GM12878 (cell line): ENCODE data around the gene NOS1AP. TPM values are rescaled to one million over a fixed set of nuclear protein-coding genes. Genes with fewer than 3 reads are reported as not detected.

ENCODE experiments used
- ATAC-seq: fragments of 200-7000 bp; cut with Tn5 transposase; 3 replicates; pipeline ENCODE4 v1.9.1; 2020; ENCODE audit warnings: mild to moderate bottlenecking, moderate library complexity
- BruUV-seq: library from RNA; stranded (reverse); fragments of 400-500 nt; replicated peaks from 2 replicates; lab custom pipeline; 2021; lab: Mats Ljungman, UMichigan
- CTCF ChIA-PET: fragments of 300-600 bp; sonication (Branson Sonifier 250); formaldehyde crosslinking; extraction: SDS; loops from one replicate; lab custom pipeline; 2021; ENCODE audit warnings: inconsistent platforms; lab: Yijun Ruan, JAX
- POLR2A ChIA-PET: fragments of 350-600 bp; formaldehyde crosslinking; extraction: SDS; loops from one replicate; lab custom pipeline; 2021; ENCODE audit warnings: inconsistent platforms; lab: Charles Lee
- RAD21 ChIA-PET: fragments of 300-600 bp; sonication (Branson Sonifier 250); formaldehyde crosslinking; loops from one replicate; lab custom pipeline; 2023; ENCODE audit warnings: antibody characterized with exemption; ENCODE audit not compliant: unreplicated experiment; lab: Charles Lee
- SMC1A ChIA-PET: fragments of 300-600 bp; sonication (Branson Sonifier 250); formaldehyde crosslinking; loops from one replicate; lab custom pipeline; 2023; ENCODE audit not compliant: unreplicated experiment, uncharacterized antibody; lab: Charles Lee
- DNase-seq: peaks from one replicate; pipeline ENCODE4 v3.0.0-alpha.2; 2011; ENCODE audit warnings: low read depth, low spot score
- FAIRE-seq: peaks from 3 replicates; lab custom pipeline; 2011; peaks lifted over from hg19 to GRCh38; lab: Jason Lieb, UNC
- H2AFZ ChIP-seq: 2 replicates; pipeline ENCODE4 v1.6.0; 2011; ENCODE audit warnings: low read depth, low read length, control low read depth; ENCODE audit not compliant: control insufficient read depth
- H3K27ac ChIP-seq: 2 replicates; pipeline ENCODE4 v1.5.1; 2011; ENCODE audit warnings: control low read depth; ENCODE audit not compliant: control insufficient read depth, insufficient read depth
- H3K27me3 ChIP-seq, 2 experiments: replicated peaks in 1 of 2; 2 replicates each; pipeline versions ENCODE4 v1.6.0 to v1.6.1; 2011; ENCODE audit warnings: low read length in 1 of 2; ENCODE audit not compliant: control insufficient read depth in 2 of 2, insufficient read depth in 2 of 2
- H3K36me3 ChIP-seq, 2 experiments: 2 replicates each; pipeline ENCODE4 v1.5.1; 2011; ENCODE audit warnings: low read length in 1 of 2; ENCODE audit not compliant: control insufficient read depth in 2 of 2, insufficient read depth in 2 of 2
- H3K4me1 ChIP-seq: 2 replicates; pipeline ENCODE4 v1.6.1; 2011; ENCODE audit warnings: mild to moderate bottlenecking, low read length, moderate library complexity, mixed read lengths; ENCODE audit not compliant: control insufficient read depth, insufficient read depth
- H3K4me2 ChIP-seq: 2 replicates; pipeline ENCODE4 v1.6.0; 2011; ENCODE audit warnings: control low read depth; ENCODE audit not compliant: control insufficient read depth, insufficient read depth
- H3K4me3 ChIP-seq: fragments of 200-600 bp; sonication (generic); 2 replicates; pipeline ENCODE4 v1.5.1; 2016
- H3K79me2 ChIP-seq: 2 replicates; pipeline ENCODE4 v1.6.0; 2011; ENCODE audit warnings: low read length; ENCODE audit not compliant: control insufficient read depth, insufficient read depth
- H3K9ac ChIP-seq: 2 replicates; pipeline ENCODE4 v1.8.0; 2011; ENCODE audit warnings: low read length, control low read depth, mixed read lengths; ENCODE audit not compliant: control insufficient read depth, insufficient read depth
- H3K9me3 ChIP-seq: replicated peaks from 3 replicates; pipeline ENCODE4 v1.5.1; 2011; ENCODE audit warnings: mild to moderate bottlenecking, low read length; ENCODE audit not compliant: control insufficient read depth, insufficient read depth
- H4K20me1 ChIP-seq: 2 replicates; pipeline ENCODE4 v1.6.0; 2011; ENCODE audit not compliant: control insufficient read depth, insufficient read depth
- BACH1 ChIP-seq: fragments of 450-650 bp; IDR thresholded peaks from 2 replicates; pipeline ENCODE4 v1.6.1; 2017; ENCODE audit warnings: mild to moderate bottlenecking, borderline replicate concordance
- BRCA1 ChIP-seq: IDR thresholded peaks from 2 replicates; pipeline ENCODE4 v1.6.1; 2011; ENCODE audit warnings: low read depth, low read length, improper control_type of control experiment
- CBFB ChIP-seq: IDR thresholded peaks from 2 replicates; pipeline ENCODE4 v1.6.1; 2016; ENCODE audit warnings: antibody characterized with exemption, low read depth
- ETV6 ChIP-seq, 2 experiments: fragments of 450-650 bp in 1 of 2; IDR thresholded peaks in 1 of 2; conservative IDR thresholded peaks in 1 of 2; 2 replicates each; pipeline ENCODE4 v1.6.1; 2014; ENCODE audit warnings: antibody characterized with exemption in 1 of 2, borderline replicate concordance in 1 of 2, low read depth in 1 of 2, mild to moderate bottlenecking in 1 of 2, moderate library complexity in 1 of 2
- MXI1 ChIP-seq: fragments of 150-350 bp; IDR thresholded peaks from 2 replicates; pipeline ENCODE4 v1.6.1; 2011; ENCODE audit warnings: low read depth, mild to moderate bottlenecking, inconsistent platforms, low read length, improper control_type of control experiment
- NFXL1 ChIP-seq: fragments of 450-650 bp; IDR thresholded peaks from 2 replicates; pipeline ENCODE4 v1.6.1; 2017; ENCODE audit warnings: antibody characterized with exemption, mild to moderate bottlenecking, borderline replicate concordance
- TCF12 ChIP-seq: IDR thresholded peaks from 2 replicates; pipeline ENCODE4 v1.6.1; 2011; ENCODE audit warnings: low read depth, mild to moderate bottlenecking, low read length
- ZSCAN29 ChIP-seq: fragments of 450-650 bp; IDR thresholded peaks from 2 replicates; pipeline ENCODE4 v1.6.1; 2017; ENCODE audit warnings: mild to moderate bottlenecking, moderate library complexity
- WGBS: methylation state at CpG from one replicate; pipeline ENCODE4 v1.1.6; 2016; ENCODE audit warnings: low lambda C conversion rate; ENCODE audit not compliant: insufficient replicate concordance, insufficient coverage; ENCODE audit errors: missing lambda C conversion rate; 5-methylcytosine and 5-hydroxymethylcytosine counted together
- in situ Hi-C: fragments of 300-500 bp; cut with MboI; formaldehyde crosslinking; loops from 9 replicates; pipeline ENCODE4 v1.14.3; 2018; ENCODE audit warnings: mixed read lengths
- intact Hi-C: fragments of 100-400 bp; cut with micrococcal nuclease; formaldehyde crosslinking; loops from one replicate; pipeline ENCODE4 v1.14.2; 2022; ENCODE audit not compliant: unreplicated experiment
- polyA plus RNA-seq, 11 experiments: library from polyadenylated mRNA; depleted of rRNA in 4 of 11; unstranded in 6 of 11; stranded (reverse) in 5 of 11; fragments of >200 nt; fragmentation: Nextera tagmentation in 4 of 11; fragmentation: Illumina TruSeq in 1 of 11; extraction: Ambion mirVana in 4 of 11; extraction: Trizol in 1 of 11; gene quantifications; 1 replicate in 1 of 11; 2 replicates in 10 of 11; pipeline versions ENCODE4 v1.2.1 to v1.2.3, GENCODE V29; 2011 to 2016; ENCODE audit warnings: inconsistent platforms in 2 of 11, missing spikeins in 2 of 11, low read depth in 1 of 11
- total RNA-seq, 4 experiments: library from RNA; depleted of rRNA in 3 of 4; stranded (reverse); fragments of >200 nt in 3 of 4; fragmentation: Illumina TruSeq in 1 of 4; extraction: Trizol in 1 of 4; gene quantifications; 2 replicates each; pipeline versions ENCODE4 v1.2.1 to v1.2.3, GENCODE V29; 2013 to 2021
- TF ChIP-seq, protein P1 (sequence below): fragments of 450-650 bp; IDR thresholded peaks from 2 replicates; pipeline ENCODE4 v1.6.1; 2017; ENCODE audit warnings: borderline replicate concordance

The NOS1AP gene
- total and polyA plus RNA-seq, 10 of the 15 experiments (the other 5 are each of a cell fraction or from before 2014, with no cell fraction given): 0.03 to 0.15 TPM; not detected in 8

GRCh38 chr1:162219461-162219860 is 150.0 kb downstream of the NOS1AP start:
- CTCF ChIA-PET: interaction anchor here (1.9 kb wide), 1 partner anchor 11 kb away, joined by 4 read pairs; no protein-coding TSS in a partner anchor
- FAIRE-seq: no peak
- Histone ChIP-seq H3K27me3 (no peaks in the 10 kb centered on the region), H4K20me1 (no peaks in the 10 kb centered on the region), H3K9ac (no peak overlapping the region), H3K4me3 (no peak overlapping the region), H3K9me3 (no peaks in the 10 kb centered on the region), H3K4me1 (no peaks in the 10 kb centered on the region), H2AFZ (no peak overlapping the region), H3K4me2 (no peak overlapping the region), H3K79me2 (no peaks in the 10 kb centered on the region), H3K27ac (no peak overlapping the region), H3K36me3 (no peaks in the 10 kb centered on the region)
- BruUV-seq: no TSS peak
- intact Hi-C loops: no loop called here
- RAD21 ChIA-PET: no interaction called here
- POLR2A ChIA-PET: no interaction called here
- ATAC-seq: no peak
- DNase-seq: no peak
- SMC1A ChIA-PET: interaction anchor here (1.1 kb wide), 1 partner anchor 9 kb away, joined by 3 read pairs; no protein-coding TSS in a partner anchor
- in situ Hi-C loops: no loop called here
- TF ChIP-seq MXI1: no peak
- TF ChIP-seq ETV6 (conservative IDR thresholded peaks at IDR 0.05 in 1 of 2, IDR thresholded peaks at IDR 0.05 in 1 of 2; ENCODE audit: borderline replicate concordance in 1 of 2, low read depth in 1 of 2): no peak
- TF ChIP-seq BRCA1: no peak
- TF ChIP-seq TCF12: no peak
- no peak for TF ChIP-seq BACH1
- TF ChIP-seq, protein P1, sequence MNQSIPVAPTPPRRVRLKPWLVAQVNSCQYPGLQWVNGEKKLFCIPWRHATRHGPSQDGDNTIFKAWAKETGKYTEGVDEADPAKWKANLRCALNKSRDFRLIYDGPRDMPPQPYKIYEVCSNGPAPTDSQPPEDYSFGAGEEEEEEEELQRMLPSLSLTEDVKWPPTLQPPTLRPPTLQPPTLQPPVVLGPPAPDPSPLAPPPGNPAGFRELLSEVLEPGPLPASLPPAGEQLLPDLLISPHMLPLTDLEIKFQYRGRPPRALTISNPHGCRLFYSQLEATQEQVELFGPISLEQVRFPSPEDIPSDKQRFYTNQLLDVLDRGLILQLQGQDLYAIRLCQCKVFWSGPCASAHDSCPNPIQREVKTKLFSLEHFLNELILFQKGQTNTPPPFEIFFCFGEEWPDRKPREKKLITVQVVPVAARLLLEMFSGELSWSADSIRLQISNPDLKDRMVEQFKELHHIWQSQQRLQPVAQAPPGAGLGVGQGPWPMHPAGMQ: no peak
- TF ChIP-seq CBFB: no peak
- TF ChIP-seq NFXL1: no peak
- no peak for TF ChIP-seq ZSCAN29
- WGBS: 12% methylated on average over 1 of the region's 1 CpG
